Activated CD4-positive, alpha-beta T cell treated with anti-CD3 and anti-CD28 coated beads for 1 hour (primary cell): ENCODE data around the gene EEPD1.

Experiments
- DNase-seq: peaks from one replicate; pipeline ENCODE4 v3.0.0-alpha.2; 2020

EEPD1 gene

GRCh38 chr7:36349626-36350025 lies 196.6 kb downstream of the EEPD1 start:
- DNase-seq: no peak
